Osteoblast (primary cell): ENCODE results near the gene KRTDAP. TPM values are rescaled to one million over a fixed set of nuclear protein-coding genes. Genes with fewer than 3 reads are reported as not detected.
"Not testable (repeated sequence)": the region's sequence is repeated elsewhere in the genome, so short reads cannot be mapped to it uniquely, and the experiment has no call there.

Experiments
- DNase-seq: peaks from one replicate; pipeline ENCODE4 v3.0.0; 2011; ENCODE audit warnings: low spot score, mixed read lengths; ENCODE audit not compliant: insufficient read length; ENCODE audit errors: missing footprints
- H2AFZ ChIP-seq: 2 replicates; pipeline ENCODE4 v1.6.0; 2011; ENCODE audit warnings: mild to moderate bottlenecking, low read length
- H3K27ac ChIP-seq: 2 replicates; pipeline ENCODE4 v1.5.1; 2011; ENCODE audit warnings: mild to moderate bottlenecking, low read depth, low read length, moderate library complexity
- H3K27me3 ChIP-seq: 2 replicates; pipeline ENCODE4 v1.6.0; 2012; ENCODE audit warnings: mild to moderate bottlenecking, control low read depth, inconsistent platforms, low read length, moderate library complexity; ENCODE audit not compliant: insufficient read depth
- H3K36me3 ChIP-seq: 2 replicates; pipeline ENCODE4 v1.5.1; 2011; ENCODE audit warnings: mild to moderate bottlenecking, low read length, control low read depth, moderate library complexity; ENCODE audit not compliant: insufficient read depth
- H3K4me1 ChIP-seq: 2 replicates; pipeline ENCODE4 v1.5.1; 2011; ENCODE audit warnings: mild to moderate bottlenecking, low read length, control low read depth, moderate library complexity; ENCODE audit not compliant: insufficient read depth
- H3K4me2 ChIP-seq: 2 replicates; pipeline ENCODE4 v1.6.0; 2011; ENCODE audit warnings: mild to moderate bottlenecking, low read length; ENCODE audit not compliant: insufficient read depth
- H3K4me3 ChIP-seq: fragments of 200-600 bp; sonication (generic); 3 replicates; pipeline ENCODE4 v1.5.1; 2012; ENCODE audit warnings: mild to moderate bottlenecking, low read length, inconsistent platforms; ENCODE audit not compliant: insufficient read depth
- H3K79me2 ChIP-seq: 2 replicates; pipeline ENCODE4 v1.6.0; 2012; ENCODE audit warnings: mild to moderate bottlenecking, low read length, control low read depth, inconsistent platforms; ENCODE audit not compliant: insufficient read depth
- H3K9me3 ChIP-seq: 2 replicates; pipeline ENCODE4 v1.5.1; 2011; ENCODE audit warnings: low read depth, low read length, control low read depth
- H4K20me1 ChIP-seq: 2 replicates; pipeline ENCODE4 v1.6.0; 2012; ENCODE audit warnings: mild to moderate bottlenecking, low read length, control low read depth; ENCODE audit not compliant: insufficient read depth
- CTCF ChIP-seq: IDR thresholded peaks from 2 replicates; pipeline ENCODE4 v1.5.1; 2011; ENCODE audit warnings: mild to moderate bottlenecking, low read depth, low read length, moderate library complexity; ENCODE audit errors: extremely low read depth
- total RNA-seq: library from RNA; depleted of rRNA; stranded (reverse); fragments of >200 nt; gene quantifications from 2 replicates; pipeline ENCODE4 v1.2.3, GENCODE V29; 2012

Gene KRTDAP
- total RNA-seq, 1 donor = not detected

GRCh38 chr19:35470128-35470527 is 20.1 kb downstream of the KRTDAP start:
- Histone ChIP-seq H3K4me1 (no peaks in the 10 kb centered on the region), H3K36me3 (no peaks in the 10 kb centered on the region), H2AFZ (no peak overlapping the region), H3K4me3 (no peak overlapping the region), H3K79me2 (no peaks in the 10 kb centered on the region), H3K27me3 (no peaks in the 10 kb centered on the region), H3K4me2 (no peak overlapping the region), H3K9me3 (no peaks in the 10 kb centered on the region), H3K27ac (no peak overlapping the region), H4K20me1 (no peaks in the 10 kb centered on the region)
- no peak for TF ChIP-seq CTCF
- no peak for DNase-seq

GRCh38 chr19:35468637-35469036 is 21.6 kb downstream of the KRTDAP start:
- Histone ChIP-seq H2AFZ (no peak overlapping the region), H3K4me1 (no peaks in the 10 kb centered on the region), H3K79me2 (no peaks in the 10 kb centered on the region), H3K27me3 (no peaks in the 10 kb centered on the region), H3K4me2 (no peak overlapping the region), H3K4me3 (no peak overlapping the region), H4K20me1 (no peaks in the 10 kb centered on the region), H3K27ac (no peak overlapping the region), H3K36me3 (no peaks in the 10 kb centered on the region), H3K9me3 (no peaks in the 10 kb centered on the region)
- peak; percentile 50 for TF ChIP-seq CTCF
- DNase-seq = peak; percentile 93

DNA sequence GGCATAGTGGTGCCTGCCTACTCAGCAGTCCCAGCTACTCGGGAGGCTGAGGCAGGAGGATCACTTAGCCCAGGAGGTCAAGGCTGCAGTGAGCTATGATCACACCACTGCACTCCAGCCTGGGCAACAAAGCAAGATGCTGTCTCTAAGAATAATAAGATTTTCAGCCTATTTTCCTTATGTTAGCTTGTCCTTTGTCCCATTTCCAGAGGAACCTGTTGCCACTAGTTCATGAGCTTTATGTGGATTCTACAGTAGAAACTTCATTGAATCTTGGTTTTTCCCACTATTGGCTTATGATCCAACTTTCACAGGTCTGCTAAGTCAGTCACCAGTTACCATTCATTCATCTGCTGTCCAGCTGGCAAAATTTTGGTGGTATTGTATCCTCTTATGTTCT is 24.0 kb downstream of the KRTDAP start:
- TF ChIP-seq CTCF = no peak
- H3K4me3 ChIP-seq = no peak overlapping the region
- H3K36me3 ChIP-seq = no peaks in the 10 kb centered on the region
- no peaks in the 10 kb centered on the region for H4K20me1 ChIP-seq
- H3K9me3 ChIP-seq = no peaks in the 10 kb centered on the region
- H3K4me2 ChIP-seq = no peak overlapping the region
- DNase-seq = no peak
- no peak overlapping the region for H3K27ac ChIP-seq
- no peaks in the 10 kb centered on the region for H3K4me1 ChIP-seq
- H3K27me3 ChIP-seq = no peaks in the 10 kb centered on the region
- no peak overlapping the region for H2AFZ ChIP-seq
- no peaks in the 10 kb centered on the region for H3K79me2 ChIP-seq

DNA sequence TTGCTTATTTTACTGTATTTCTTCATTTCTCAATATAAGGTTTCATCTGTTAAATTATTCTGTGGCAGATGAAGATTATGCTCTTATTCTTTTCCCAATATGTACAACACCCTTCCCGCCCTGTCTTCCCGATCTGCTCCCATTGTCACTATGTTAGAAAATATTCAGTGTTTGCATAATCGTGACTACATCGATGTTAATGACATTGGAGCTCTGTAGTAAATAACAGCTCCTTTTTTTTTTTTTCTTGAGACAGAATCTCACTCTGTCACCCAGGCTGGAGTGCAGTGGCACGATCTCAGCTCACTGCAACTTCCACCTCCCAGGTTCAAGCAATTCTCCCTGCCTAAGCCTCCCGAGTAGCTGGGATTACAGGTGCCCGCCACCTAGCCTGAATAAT is 27.3 kb downstream of the KRTDAP start:
- H3K4me1 ChIP-seq, H3K27me3 ChIP-seq, H3K9me3 ChIP-seq, H3K4me2 ChIP-seq, H3K27ac ChIP-seq, H2AFZ ChIP-seq, H3K79me2 ChIP-seq, H3K4me3 ChIP-seq, DNase-seq, H3K36me3 ChIP-seq, H4K20me1 ChIP-seq: not testable (repeated sequence)
